WI38 (cell line): ENCODE results near the gene SNTB2.

Experiments
- H3K4me3 ChIP-seq: 2 replicates; pipeline ENCODE4 v1.5.1; 2011; ENCODE audit warnings: low read depth, mild to moderate bottlenecking, control low read depth, low read length
- TF ChIP-seq, protein P1 (sequence below): IDR thresholded peaks from 2 replicates; pipeline ENCODE4 v1.5.1; 2012; ENCODE audit warnings: low read depth, mild to moderate bottlenecking, control low read depth, low read length

SNTB2 gene

DNA sequence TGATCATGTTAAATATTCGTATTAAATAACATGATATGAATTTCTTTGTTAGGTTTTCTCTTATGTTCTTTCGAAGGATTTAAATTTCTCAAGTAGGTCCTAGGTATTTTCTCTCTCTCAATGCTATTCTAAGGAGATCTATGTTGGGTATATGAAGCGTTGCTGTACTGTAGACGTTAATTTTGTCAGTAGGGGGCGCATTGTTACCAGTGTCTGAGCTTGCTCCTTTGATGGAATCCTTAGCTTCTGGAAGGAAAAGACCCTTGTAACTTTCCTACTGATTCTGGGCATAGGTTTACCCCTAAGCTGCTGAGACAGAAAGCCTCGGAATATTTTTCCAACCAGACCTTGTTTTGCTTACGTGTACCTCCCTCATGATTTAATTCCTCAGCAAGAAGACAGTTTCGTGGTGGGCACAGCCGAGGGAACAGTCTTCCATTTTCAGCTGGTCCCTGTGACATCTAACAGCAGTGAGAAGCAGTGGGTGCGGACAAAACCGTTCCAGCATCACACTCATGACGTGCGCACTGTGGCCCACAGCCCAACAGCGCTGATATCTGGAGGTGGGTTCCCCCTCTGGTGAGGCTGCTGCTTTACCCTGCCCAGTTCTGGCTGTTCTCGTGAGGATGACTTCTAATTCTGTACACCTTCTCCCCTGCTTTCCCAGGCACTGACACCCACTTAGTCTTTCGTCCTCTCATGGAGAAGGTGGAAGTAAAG, 36.7 kb upstream of the SNTB2 start:
- no peak overlapping the region for H3K4me3 ChIP-seq
- TF ChIP-seq, protein P1, sequence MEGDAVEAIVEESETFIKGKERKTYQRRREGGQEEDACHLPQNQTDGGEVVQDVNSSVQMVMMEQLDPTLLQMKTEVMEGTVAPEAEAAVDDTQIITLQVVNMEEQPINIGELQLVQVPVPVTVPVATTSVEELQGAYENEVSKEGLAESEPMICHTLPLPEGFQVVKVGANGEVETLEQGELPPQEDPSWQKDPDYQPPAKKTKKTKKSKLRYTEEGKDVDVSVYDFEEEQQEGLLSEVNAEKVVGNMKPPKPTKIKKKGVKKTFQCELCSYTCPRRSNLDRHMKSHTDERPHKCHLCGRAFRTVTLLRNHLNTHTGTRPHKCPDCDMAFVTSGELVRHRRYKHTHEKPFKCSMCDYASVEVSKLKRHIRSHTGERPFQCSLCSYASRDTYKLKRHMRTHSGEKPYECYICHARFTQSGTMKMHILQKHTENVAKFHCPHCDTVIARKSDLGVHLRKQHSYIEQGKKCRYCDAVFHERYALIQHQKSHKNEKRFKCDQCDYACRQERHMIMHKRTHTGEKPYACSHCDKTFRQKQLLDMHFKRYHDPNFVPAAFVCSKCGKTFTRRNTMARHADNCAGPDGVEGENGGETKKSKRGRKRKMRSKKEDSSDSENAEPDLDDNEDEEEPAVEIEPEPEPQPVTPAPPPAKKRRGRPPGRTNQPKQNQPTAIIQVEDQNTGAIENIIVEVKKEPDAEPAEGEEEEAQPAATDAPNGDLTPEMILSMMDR: peak; percentile 58

DNA sequence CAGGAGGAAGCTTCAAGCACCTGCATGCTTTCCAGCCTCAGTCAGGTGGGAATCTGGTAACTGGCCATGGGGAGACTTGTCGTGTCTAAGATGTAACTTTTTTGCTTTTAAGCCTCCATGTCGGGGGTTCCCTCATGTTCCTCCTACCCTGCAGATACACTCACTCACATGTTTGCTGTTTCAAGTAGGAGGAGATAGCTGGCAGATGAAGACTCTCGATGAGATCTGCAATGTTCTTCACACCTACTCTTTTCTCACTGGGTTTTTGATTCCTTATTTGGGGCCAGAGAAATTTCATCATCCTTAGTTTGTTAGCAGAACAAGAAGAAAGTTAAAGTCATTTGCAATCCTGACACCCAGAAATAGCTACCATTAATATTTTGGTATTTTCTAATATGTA, 29.8 kb upstream of the SNTB2 start:
- TF ChIP-seq, protein P1: no peak
- H3K4me3 ChIP-seq: no peak overlapping the region

DNA sequence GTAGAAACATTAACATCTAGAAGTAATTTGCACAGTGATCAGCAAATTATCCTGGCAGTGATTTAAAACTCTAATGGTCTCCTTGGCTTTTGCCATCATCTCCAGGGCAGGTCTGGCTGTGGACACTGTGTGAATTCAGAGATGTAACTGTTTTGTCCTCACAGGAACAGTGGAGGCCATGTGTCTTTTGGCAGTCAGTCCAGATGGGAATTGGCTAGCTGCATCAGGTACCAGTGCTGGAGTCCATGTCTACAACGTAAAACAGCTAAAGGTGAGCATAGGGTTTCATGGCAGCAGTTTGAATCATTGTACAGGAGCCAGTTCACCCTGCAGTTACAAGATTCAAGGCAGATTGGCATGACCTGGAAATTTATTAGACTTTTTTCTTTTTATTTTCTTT, 26.8 kb upstream of the SNTB2 start:
- TF ChIP-seq, protein P1: no peak

DNA sequence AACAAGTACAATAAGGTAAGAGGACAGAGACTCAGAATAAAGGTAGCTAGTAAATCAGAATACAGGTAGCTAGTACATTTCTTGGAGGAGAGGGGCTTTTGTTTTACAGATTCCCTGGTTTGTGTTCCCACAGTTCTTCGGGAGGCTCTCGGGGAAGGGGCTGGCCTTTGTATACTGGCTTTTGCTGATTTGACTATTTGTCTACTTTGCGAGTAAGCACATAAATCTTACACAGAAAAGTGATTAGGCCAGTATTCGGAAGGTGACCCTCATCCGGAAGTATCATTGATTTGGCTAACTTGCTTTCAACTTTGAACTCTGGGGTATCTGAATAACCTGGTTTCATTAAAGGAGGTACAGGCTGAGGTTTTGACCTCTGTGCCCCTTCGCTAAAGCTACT, 21.4 kb upstream of the SNTB2 start:
- TF ChIP-seq, protein P1: no peak
- no peak overlapping the region for H3K4me3 ChIP-seq

More for the DNA sequence above, 26.8 kb upstream of the SNTB2 start:
- H3K4me3 ChIP-seq: no peak overlapping the region

DNA sequence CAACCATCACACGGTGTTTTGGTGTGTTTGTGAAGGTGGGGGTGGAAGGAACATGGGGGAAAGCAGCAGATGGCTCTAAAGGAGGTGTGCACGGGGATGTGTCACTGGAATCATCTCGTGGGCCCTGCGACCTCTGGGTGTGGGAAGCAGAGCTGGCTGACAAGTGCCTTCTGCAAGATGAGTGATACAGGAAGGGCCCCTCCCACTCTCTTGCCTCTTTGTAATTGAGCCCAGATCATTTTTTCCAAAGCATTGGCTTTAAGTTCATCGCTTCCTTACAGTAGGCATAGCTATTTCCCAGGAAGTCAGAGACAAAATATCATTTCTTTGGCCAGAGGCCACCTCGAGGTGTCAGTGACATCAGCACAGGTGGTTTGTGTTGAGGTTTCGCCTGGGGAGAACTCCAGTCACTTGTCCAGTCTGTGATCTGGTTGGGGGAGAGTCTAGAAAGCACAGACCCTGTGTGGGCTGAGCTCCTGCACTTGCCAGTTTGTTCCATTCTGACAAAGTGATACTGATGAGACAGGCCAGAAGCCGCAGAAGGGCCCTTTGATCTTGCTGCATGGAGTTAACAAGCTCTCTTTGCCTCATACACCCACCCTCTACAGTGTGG, 20.6 kb upstream of the SNTB2 start:
- 0 out of 2 replicates have a peak overlapping the region, but pooled peaks have one; percentile 8 for H3K4me3 ChIP-seq
- TF ChIP-seq, protein P1: no peak

DNA sequence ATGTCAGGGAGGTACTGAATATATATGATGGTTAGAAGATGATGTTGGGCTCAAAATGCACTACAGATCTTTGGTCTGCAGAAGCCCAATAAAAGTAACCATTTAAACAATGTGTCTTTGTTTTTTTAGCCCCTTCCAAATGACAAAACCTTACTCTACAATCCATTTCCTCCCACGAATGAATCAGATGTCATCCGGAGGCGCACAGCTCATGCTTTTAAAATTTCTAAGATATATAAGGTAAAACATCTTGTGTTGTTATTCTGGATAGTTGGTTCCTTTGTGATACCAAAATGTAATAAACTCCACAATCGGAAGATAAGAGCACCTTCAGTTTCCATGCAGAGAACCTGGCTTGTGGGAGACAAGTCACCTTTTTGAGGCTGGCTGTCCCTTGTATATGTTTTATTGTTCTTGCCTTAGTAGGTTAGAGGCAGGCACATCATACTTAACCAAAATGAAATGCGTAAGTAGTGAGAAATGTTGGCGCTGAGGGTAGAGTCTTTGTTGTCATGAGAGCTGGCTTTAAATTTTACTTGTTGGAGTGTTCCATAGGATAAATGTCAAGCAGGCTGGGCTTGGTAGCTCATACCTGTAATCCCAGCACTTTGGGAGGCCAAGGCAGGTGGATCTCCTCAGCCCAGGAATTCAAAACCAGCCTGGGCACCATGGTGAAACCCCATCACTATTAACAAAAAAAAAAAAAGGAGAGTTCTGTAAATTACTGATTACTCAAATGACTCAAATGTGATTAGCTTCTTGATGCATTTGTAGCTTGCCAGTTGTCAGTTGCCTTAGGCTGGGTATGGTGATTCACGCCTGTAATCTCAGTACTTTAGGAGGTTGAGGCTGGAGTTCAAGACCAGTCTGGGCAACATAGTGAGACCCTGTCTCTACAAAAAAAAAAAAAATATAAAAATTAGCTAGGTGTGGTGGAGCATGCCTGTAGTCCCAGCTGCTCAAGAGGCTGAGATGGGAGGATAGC, 19.7 kb upstream of the SNTB2 start:
- TF ChIP-seq, protein P1: no peak
- H3K4me3 ChIP-seq: no peak overlapping the region
